GM12872 (cell line): ENCODE measurements around the gene SMIM9.

Experiments used
- CTCF ChIP-seq: IDR thresholded peaks from 3 replicates; pipeline ENCODE4 v1.5.1; 2011; ENCODE audit warnings: low read depth, mild to moderate bottlenecking, low read length, moderate library complexity; ENCODE audit not compliant: insufficient read depth

The SMIM9 gene

GRCh38 chrX:154784149-154784995 lies 50.1 kb downstream of the SMIM9 start:
- TF ChIP-seq CTCF, result no peak

GRCh38 chrX:154780968-154781367 lies 53.5 kb downstream of the SMIM9 start:
- TF ChIP-seq CTCF, result no peak

GRCh38 chrX:154779261-154779660 lies 55.2 kb downstream of the SMIM9 start:
- TF ChIP-seq CTCF, result no peak

- no peak for TF ChIP-seq CTCF
These were observed 57.7 kb downstream of the SMIM9 start for GRCh38 chrX:154776753-154777152.

GRCh38 chrX:154775419-154776349 lies 58.8 kb downstream of the SMIM9 start:
- TF ChIP-seq CTCF, result no peak

- TF ChIP-seq CTCF, result no peak
These were observed 59.8 kb downstream of the SMIM9 start for GRCh38 chrX:154774622-154775021.
